Astrocyte of the spinal cord (primary cell): ENCODE measurements around the gene ST3GAL3.
"Not testable (repeated sequence)": the region's sequence is repeated elsewhere in the genome, so short reads cannot be mapped to it uniquely, and the experiment has no call there.

Experiments
- DNase-seq: peaks from one replicate; pipeline ENCODE4 v3.0.0; 2011; ENCODE audit warnings: low read depth, low spot score
- H3K4me3 ChIP-seq: 2 replicates; pipeline ENCODE4 v1.5.1; 2011; ENCODE audit warnings: low read depth, mild to moderate bottlenecking, low read length, moderate library complexity
- in situ Hi-C: cut with HindIII; loops from 2 replicates; pipeline ENCODE4 v1.10.0; 2017; ENCODE audit warnings: low sequenced_read_pairs
- TF ChIP-seq, protein P1 (sequence below): IDR thresholded peaks from 2 replicates; pipeline ENCODE4 v1.5.1; 2012; ENCODE audit warnings: low read depth, mild to moderate bottlenecking, low read length, inconsistent platforms

ST3GAL3 gene

DNA sequence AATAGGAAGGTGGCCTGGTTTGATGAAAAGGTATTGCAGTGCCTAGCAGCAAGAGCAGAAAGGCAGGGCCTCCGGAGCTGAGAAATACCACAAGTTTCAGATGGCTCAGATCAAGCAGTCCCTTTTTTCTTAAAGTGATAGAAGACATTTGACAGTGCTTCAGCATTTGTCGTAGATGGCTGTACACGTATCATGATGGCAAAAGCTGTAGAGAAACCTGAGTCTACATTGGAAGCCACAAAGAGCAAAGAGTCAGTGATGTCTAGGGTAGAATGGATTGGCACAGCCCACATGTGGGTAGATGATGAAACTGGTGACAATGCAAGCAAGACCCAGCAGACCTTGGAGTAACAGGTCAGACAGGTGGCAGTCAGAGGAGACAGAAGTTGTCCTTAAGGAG, 124.9 kb downstream of the ST3GAL3 start:
- TF ChIP-seq, protein P1, sequence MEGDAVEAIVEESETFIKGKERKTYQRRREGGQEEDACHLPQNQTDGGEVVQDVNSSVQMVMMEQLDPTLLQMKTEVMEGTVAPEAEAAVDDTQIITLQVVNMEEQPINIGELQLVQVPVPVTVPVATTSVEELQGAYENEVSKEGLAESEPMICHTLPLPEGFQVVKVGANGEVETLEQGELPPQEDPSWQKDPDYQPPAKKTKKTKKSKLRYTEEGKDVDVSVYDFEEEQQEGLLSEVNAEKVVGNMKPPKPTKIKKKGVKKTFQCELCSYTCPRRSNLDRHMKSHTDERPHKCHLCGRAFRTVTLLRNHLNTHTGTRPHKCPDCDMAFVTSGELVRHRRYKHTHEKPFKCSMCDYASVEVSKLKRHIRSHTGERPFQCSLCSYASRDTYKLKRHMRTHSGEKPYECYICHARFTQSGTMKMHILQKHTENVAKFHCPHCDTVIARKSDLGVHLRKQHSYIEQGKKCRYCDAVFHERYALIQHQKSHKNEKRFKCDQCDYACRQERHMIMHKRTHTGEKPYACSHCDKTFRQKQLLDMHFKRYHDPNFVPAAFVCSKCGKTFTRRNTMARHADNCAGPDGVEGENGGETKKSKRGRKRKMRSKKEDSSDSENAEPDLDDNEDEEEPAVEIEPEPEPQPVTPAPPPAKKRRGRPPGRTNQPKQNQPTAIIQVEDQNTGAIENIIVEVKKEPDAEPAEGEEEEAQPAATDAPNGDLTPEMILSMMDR: no peak
- no peak overlapping the region for H3K4me3 ChIP-seq
- no peak for DNase-seq
- in situ Hi-C loops: no loop called here

DNA sequence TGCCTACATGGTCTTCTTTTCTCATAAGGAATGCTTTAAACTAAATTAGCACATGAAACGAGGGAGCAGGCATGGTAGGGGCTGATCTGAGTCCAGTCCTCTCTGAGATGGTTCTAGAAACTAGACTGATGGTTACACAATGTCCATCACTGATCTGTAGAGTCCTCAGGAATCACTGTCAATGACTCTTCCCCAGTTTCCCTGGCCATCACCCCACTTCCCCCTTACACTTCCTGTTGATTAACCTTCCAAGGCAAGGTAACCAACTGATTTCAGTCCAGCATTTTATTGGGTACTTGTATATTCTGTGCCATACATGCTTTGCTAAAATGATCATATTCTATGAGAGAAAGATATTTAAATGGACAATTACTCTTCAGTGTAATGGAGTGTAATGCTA, 125.7 kb downstream of the ST3GAL3 start:
- no peak overlapping the region for H3K4me3 ChIP-seq
- in situ Hi-C loops: no loop called here
- DNase-seq: no peak
- TF ChIP-seq, protein P1: no peak

GRCh38 chr1:43833902-43834279, 126.6 kb downstream of the ST3GAL3 start:
- H3K4me3 ChIP-seq, in situ Hi-C loops, DNase-seq: not testable (repeated sequence)

- no peak overlapping the region for H3K4me3 ChIP-seq
- peak; percentile 97 for DNase-seq
- in situ Hi-C loops: no loop called here
- TF ChIP-seq, protein P1: no peak
These were observed 127.1 kb downstream of the ST3GAL3 start for GRCh38 chr1:43834280-43835081.

DNA sequence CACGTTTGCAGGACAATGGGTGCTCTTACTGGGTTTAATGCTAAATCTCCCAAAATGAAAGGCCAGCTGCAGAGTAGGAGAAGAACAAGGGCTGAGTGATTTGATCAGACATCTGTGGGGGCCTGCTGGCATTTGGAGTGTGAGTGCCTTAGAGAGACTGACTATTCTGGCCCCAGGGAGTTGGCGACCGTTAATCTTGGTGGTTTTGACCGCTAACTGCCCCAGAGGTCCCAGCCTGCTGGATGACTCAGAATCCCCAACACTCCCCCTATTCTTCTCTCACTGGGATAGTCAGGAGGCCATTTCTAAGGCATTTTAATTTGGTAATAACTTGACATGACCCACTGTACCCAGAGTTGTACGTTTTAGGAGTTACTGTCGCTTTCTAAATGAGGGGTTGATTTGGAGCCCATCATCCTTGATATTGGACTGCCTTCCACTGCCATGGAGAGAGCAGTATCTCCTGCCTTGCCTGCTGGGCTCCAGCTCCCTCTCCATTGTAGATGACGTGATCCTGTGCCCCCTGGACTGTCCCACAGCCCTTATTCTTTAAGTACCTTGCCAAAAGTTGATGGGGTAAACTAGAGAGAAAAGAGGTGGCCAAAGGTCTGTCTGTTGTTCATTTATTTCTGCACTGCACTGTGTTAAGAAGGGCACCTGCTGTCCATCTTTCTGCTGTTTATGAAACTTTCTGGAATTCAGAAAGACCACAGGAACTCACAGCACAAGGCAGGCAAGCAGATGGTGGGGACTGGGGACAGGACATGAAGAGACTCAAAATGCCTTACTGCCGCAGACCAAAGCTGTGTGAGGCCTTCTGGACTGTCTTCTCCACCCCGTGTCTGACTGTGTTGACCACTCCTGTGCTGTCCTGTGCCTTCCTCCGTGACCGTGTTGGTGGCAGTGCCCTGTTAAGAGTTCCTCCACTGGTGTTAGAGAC, 128.0 kb downstream of the ST3GAL3 start:
- no peak overlapping the region for H3K4me3 ChIP-seq
- TF ChIP-seq, protein P1: no peak
- DNase-seq: peak; percentile 96
- in situ Hi-C loops: no loop called here

DNA sequence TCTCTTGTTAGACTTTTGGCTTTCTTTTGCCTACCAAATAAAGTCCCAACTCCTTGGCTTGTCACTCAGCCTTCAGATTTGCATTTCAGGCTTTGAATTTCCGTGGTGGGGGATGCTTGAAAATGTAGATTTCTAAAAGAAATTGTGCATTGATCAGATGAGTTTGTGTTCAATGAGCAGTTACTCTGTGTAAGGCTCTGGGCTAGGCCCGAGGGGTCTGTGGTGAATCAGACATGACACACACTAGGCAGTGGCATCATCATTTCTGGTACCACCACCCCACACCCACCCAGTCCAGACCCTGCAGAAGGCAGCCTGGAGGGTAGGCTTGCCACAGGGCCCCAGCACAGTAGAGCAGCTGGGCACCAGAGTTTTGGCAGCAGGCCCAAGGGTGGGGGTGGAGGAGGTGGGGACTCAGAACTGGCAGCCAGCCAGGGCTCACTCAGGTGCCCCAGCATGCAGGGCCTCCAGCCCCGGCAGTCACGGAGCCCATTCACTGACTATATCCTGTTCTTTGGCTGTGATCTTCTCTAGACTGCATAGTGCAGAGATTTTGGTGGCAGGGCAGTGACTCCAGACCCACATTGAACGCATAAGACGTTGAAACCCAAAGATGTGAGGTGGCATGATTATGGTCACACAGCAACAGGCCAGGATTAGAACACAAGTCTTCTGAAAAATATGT, 129.1 kb downstream of the ST3GAL3 start:
- in situ Hi-C loops: no loop called here
- DNase-seq: peak; percentile 33
- H3K4me3 ChIP-seq: no peak overlapping the region
- TF ChIP-seq, protein P1: no peak
